Breast epithelium (tissue), 3 donors: ENCODE data around the gene CPNE6.

Experiments
- CTCF ChIP-seq, 3 donors: fragments of 450-650 bp; IDR thresholded peaks; one replicate each; pipeline ENCODE4 v1.5.1; 2016 to 2017; ENCODE audit warnings: antibody characterized with exemption in 3 of 3, mild to moderate bottlenecking in 3 of 3, moderate library complexity in 3 of 3
- POLR2AphosphoS5 ChIP-seq, 3 donors: sonication (generic); formaldehyde crosslinking; IDR thresholded peaks; one replicate each; pipeline ENCODE4 v1.6.1; 2017; ENCODE audit warnings: antibody characterized with exemption in 3 of 3

GRCh38 chr14:24040692-24041091, 30.7 kb upstream of the CPNE6 start:
- TF ChIP-seq CTCF (IDR thresholded peaks at IDR 0.05) (no peak), POLR2AphosphoS5 (IDR thresholded peaks at IDR 0.05) (no peak)
